DMS114 treated with DMSO at 0.1 percent for 48 hours (cell line): Measurements from ENCODE around the gene VPS11.
"Not testable (repeated sequence)": the region's sequence is repeated elsewhere in the genome, so short reads cannot be mapped to it uniquely, and the experiment has no call there.

Source experiments
- DNase-seq: peaks from one replicate; lab custom pipeline; 2025; ENCODE audit not compliant: unreplicated experiment; lab: John Stamatoyannopoulos, UW

Gene VPS11

DNA sequence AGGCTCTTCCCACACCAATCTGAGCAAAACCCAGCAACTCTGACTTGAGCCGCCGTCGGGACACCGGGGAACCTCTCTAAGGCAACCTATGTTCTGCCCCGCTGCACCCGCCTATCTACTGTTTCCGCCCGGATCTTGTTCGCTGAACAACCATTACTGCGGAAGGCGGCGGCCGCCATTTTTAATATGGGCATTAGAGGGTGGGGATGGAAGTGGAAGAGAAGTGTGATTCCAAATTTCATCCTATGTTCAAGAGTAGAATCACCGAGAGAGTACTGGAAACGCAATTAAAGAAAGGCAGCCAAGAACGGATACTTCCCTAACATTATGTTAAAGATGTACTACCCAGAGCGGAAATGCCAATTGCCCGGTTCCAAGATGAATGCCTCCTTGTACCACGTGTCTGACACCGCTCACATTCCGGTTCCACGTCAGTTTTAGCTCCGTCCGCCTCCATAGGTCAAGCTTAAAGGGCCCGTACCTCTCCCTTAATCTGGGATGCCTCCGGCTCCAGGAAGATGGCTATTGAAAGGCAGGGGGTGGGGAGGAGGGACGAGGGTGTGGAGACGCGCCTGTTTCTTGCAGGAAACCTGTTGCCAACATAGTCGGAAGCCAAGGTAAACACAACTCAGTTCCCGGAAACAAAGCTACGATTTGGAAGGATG lies 34.3 kb downstream of the VPS11 start, which contains the start of gene DPAGT1:
DPAGT1 (minus strand) TSS at position 95 of the 665 bp plus-strand sequence. CDS start 198 bp downstream, outside the sequence.
- DNase-seq = peak; percentile 92

DNA sequence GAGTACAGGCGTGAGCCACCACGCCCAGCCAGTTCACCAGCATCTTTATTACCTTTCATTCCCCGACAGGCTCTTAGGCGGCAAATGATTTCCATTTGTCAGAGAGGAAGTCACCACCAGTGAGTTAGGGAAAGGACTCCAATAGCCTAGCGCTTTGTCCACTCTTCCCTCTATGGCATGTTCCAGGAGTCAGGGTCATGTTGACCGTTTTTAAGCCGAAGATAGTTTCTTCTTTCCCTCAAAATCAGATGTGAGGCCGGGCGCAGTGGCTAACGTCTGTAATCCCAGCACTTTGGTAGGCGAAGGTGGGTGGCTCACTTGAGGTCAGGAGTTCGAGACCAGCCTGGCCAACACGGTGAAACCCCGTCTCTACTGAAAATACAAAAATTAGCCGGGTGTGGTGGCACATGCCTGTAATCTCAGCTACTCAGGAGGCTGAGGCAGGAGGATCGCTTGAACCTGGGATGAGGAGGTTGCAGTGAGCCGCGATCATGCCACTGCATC lies 35.6 kb downstream of the VPS11 start:
- DNase-seq = not testable (repeated sequence)

DNA sequence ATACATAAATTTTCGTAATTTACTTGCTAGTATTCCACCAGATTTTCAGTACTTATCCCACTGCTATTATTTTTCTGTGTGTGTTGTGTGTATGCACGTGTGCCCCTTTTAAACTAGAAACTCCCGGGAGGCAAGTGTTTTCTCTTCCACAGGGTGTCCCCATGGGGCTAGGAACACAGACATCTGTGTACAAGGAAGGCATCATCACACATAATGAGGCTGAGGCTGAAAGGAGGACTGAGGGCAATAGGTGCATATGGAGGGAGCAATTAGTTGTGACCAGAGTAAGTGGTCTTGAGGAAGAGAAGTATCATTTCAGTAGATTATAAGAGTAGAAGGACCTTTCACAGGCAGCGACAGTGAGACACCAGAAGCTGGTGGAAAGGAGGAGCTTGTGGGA lies 36.2 kb downstream of the VPS11 start:
- DNase-seq = no peak

- DNase-seq = peak; percentile 34
Observed at GRCh38 chr11:119106564-119107537, 39.2 kb downstream of the VPS11 start, which contains the start of gene C2CD2L. C2CD2L (plus strand) TSS chr11:119107344; CDS start chr11:119107742, 398 bp downstream.

DNA sequence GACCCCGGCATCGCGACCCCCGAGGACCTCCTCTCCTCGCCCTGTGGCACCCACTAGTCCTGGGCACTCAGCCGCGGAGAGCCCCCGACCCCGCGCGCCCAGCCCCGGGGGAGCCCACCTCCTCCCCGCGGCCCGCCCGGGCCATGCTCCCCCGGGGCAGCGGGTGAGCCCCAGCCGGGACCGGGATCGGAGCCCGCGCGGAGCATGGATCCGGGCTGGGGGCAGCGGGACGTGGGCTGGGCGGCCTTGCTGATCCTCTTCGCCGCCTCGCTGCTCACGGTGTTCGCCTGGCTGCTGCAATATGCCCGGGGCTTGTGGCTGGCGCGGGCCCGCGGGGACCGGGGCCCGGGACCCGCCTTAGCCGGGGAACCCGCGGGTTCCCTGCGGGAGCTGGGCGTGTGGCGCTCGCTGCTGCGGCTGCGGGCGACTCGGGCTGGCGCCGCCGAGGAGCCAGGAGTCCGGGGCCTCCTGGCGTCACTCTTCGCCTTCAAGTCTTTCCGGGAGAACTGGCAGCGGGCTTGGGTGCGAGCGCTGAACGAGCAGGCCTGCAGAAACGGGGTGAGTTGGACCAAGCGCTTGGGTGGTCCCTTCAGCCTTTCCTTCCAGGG lies 40.0 kb downstream of the VPS11 start:
- no peak for DNase-seq

DNA sequence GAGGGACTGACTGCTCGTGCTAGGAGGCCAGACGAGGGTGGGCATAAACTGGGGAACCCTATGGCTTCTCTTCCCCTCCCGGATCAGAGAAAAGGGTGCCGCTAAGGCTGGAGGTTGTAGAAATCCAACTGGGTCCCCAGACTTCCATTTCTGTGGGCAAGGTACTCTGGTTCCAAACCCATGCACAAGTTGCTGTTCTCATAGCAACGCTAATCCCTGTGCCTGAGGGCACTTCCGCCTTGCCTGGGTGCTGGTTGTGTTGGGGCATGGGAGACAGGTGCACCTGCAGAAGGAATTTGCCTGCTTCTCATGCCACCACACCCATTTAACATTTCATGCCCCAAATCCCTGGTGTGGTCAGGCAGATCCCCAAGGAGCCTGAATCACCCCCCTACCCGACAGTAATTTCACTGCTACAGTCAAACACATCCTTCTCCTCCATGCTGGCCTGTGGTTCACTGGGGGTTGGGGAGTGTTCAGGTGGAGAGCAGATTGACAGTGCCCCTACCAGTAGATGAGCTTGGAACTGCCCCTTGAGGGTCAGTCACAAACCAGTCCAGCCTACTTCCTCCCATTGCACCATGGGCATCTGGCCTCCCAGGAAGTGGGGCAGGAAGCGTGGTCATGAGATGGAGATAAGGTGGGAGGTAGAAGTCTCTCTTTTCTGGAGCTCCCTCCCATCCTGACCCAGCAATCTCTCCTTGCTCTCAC lies 40.7 kb downstream of the VPS11 start:
- DNase-seq = no peak

DNA sequence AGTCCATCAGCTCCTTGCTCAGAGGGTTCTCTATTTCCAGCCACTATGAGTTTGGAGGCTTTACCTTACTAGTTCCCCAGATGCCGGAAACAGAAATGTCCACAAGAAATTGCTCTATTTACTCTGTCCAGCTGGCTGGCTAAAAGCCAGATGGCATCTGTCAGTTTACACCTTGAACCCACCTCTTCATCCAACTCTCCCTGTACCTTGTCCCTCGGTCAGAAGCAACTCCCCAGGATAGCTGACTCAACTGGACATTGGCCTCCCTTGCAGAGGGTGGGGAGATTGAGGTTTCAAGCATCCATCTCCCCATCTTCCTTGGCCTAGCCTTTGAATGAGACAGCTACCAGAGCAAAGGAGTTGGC lies 41.2 kb downstream of the VPS11 start:
- DNase-seq = no peak

- DNase-seq = no peak
Observed at GRCh38 chr11:119109843-119110242, 42.2 kb downstream of the VPS11 start.

GRCh38 chr11:119110439-119110838 lies 42.8 kb downstream of the VPS11 start:
- no peak for DNase-seq

DNA sequence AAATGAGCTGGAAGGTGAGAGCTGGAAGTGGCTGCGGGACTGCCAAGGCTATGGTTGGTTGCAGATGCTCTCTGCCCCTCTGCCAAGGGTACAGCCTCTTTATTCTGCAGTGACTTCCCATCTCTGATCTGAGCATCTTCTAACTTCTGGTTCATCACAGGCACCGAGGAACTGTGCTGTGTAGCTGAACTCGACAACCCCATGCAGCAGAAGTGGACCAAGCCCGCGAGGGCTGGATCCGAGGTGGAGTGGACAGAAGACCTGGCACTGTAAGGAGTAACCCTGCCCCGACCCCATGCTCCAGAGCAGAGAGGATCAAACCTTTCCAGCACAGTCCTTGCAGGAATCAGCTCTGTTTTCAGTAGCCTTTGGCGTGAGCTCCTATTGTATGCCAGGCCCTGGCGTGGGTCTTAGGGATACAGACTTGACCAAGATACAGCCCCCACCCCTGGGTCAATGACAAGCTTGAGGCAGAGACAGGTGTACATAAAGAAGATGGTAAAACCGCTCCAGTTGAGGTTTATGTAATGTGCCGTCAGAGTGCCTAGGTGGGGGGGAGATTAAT lies 43.8 kb downstream of the VPS11 start:
- DNase-seq = no peak

DNA sequence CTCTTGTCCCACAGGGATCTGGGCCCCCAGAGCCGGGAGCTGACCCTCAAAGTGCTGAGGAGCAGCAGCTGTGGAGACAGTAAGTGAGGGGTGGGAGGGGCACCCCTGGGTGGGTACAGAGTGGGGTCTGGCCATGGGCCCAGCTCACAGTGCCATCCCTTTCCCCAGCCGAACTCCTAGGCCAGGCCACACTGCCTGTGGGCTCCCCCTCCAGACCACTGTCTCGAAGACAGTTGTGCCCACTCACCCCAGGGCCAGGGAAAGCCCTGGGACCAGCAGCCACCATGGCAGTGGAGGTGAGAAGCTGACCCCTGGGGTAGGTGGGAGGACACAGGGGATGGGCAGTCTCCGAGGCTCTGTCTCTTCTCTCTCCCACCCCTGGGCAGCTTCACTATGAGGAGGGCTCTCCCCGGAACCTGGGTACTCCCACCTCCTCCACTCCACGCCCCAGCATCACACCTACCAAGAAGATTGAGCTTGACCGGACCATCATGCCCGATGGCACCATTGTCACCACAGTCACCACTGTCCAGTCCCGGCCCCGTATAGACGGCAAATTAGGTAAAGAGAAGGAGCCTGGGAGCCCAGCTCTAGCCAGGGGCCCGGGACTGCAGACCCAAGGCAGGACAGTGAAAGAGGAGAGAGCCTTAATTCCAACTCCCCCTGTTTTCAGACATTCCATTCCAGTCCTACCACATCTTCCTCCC lies 44.8 kb downstream of the VPS11 start:
- DNase-seq = no peak

DNA sequence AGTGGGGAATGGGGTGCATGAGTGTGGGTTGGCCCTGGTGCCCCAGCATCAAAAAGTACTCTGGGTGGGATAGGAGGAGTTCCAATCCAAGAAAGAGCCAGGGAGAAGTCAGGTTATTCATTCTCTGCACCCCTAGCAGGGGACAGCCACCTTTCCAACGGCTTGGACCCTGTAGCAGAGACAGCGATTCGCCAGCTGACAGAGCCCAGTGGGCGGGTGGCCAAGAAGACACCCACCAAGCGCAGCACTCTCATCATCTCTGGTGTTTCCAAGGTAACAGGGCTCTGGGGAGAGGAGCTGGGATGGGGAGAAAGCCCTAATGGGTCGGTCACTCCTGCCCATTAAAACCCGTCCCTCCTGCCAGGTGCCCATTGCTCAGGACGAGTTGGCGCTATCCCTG lies 46.1 kb downstream of the VPS11 start:
- no peak for DNase-seq

DNA sequence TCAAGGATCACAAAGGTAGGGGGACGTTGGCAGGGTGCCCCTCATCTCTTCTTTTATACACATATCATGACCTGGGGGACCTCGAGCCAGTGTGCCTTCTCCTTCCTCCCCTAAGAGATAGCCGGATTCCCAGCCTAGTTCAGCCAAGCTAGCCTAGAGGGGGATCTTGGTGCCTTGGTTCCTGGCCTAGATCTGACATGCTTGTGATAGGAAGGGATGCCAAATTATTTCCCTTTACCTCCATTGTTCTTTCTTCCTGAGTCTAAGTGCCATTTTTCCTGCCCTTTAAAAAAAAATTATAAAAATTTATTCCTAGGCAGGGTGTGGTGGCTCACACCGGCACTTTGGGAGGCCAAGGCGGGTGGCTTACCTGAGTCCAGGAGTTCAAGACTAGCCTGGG lies 46.7 kb downstream of the VPS11 start:
- DNase-seq = no peak

DNA sequence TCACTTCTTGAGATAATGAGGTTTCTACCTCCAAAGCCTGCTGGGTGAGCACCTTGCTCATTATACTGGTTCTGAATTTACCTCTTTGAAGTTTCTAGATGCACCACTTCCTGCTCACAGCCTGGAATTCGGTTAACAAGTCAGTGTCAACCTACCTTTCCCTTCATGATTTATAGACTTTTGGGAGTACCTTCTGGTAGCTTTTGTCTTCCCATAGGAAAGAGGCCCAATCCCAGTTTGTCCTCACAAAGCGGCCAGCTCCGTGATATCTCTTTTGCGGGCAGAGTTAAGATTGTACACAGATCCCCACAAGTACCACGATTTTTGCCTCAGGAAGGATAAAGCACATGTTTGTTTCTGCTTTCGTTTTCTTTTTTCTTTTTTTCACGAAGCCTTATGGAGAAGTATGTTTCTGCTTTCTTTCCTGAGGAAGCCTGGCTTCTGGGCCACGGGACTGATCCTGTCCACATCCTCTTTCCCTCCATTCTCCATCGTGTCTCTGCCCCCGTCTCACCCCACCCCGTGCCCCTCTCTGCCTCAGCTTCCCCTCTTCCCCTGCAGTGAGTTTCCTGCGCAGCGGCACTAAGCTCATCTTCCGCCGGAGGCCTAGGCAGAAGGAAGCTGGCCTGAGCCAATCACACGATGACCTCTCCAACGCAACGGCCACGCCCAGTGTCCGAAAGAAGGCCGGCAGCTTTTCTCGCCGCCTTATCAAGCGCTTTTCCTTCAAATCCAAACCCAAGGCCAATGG lies 48.0 kb downstream of the VPS11 start:
- DNase-seq = no peak

DNA sequence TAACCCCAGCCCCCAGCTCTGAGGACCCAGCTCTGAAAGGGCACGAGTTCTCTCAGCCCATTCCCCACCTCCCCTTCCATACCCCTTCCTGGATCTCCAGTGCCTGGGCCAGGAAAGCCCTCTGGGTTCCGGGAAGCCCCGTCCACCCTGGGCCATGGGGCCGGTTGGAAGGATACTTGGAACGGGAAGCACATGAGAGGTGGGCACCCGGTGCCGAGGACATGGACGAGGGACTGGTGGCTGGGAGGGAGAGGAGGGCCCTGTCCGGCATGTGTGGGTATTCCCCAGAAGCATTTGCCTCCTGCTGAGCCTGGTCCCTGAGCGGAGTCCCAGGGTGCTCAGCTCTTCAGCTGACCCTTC lies 48.6 kb downstream of the VPS11 start:
- DNase-seq = no peak

- DNase-seq = no peak
Observed at GRCh38 chr11:119116601-119117000, 49.0 kb downstream of the VPS11 start.

- no peak for DNase-seq
Observed at GRCh38 chr11:119117004-119117706, 49.5 kb downstream of the VPS11 start.

DNA sequence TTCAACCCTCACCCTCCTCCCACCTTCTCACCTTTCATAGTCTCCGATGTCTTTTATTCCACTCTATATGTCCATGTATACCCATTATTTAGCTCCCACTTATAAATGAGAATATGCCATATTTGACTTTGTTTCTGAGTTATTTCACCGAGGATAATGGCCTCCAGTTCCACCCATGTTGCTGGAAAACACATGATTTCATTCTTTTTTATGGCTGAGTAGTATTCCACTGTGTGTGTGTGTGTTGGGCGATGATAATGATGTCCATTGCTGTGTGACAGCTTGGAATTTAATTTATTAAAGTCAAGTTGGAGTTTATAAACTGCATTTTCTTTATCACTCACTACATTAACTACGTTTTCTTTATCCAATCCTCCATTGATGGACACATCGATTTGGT lies 50.6 kb downstream of the VPS11 start:
- DNase-seq = no peak

- DNase-seq = no peak
Observed at GRCh38 chr11:119118946-119119345, 51.3 kb downstream of the VPS11 start.
